ENCODE data around the gene SGCD. TPM values are rescaled to one million over a fixed set of nuclear protein-coding genes. Genes with fewer than 3 reads are reported as not detected.

SGCD gene
- total RNA-seq, 1 donor from 2014 or later, result 76.9 TPM

DNA sequence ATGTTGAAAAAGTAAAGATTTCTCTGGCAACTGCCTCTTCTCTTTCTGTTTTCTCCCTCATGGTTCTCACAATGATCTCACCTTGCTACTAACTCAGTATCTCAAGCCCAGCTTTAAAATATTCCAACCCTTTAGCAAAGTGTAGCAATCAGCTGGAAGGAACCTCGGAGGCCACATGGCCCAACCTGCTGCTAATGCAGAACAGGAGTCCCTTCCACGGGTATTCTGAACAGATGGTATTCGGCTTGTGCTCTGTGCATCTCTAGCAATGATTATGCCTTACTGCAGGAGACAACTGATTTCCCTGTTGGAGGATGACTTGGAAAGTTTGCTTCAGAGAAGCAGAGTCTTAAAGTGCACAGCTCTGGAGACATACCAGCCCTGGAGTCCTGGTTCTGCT is 371.4 kb downstream of the SGCD start:
- no peak for ATAC-seq
- intact Hi-C loops (cut with micrococcal nuclease), result no loop called here
- no peak for DNase-seq

DNA sequence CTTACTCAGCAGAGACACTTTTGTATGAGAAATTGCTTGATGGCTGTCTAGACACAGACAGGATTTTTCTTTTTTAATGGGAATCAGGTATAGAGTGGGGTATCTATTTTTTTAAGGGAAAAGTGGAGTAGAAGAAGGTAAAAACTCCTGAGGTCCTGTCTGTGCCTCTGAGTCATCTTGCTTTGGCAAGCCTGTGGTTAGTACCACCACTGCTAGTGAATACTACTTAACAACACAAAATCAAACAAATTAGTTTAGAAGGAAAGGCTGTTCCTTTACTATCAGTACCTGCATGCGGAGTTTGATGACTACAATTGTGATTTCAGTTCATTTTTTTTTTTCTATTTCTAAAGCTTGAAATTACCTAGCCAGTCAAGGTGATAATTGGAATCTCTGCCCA is 372.2 kb downstream of the SGCD start:
- DNase-seq, result no peak
- intact Hi-C loops (cut with micrococcal nuclease), result no loop called here
- ATAC-seq, result no peak

DNA sequence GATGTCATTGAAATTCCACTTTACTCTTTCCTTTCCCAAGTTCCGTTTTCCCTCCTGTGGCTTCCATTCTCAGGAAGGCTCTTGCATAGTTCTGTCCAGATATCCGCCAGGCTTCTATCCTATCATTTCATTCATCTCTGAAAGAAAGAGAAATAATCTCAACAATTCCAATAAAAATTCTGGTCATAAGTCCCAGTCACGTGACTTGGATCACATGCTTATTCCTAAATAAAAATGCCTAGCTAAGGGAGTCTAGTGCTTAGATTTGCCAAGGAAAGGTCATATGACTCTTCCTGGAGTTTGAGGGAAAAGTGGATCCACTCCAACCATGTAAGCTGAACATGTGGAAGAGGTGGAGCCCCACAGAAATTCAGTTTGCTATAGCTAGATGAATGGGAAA is 377.2 kb downstream of the SGCD start:
- intact Hi-C loops (cut with micrococcal nuclease), result no loop called here
- no peak for DNase-seq
- no peak for ATAC-seq

DNA sequence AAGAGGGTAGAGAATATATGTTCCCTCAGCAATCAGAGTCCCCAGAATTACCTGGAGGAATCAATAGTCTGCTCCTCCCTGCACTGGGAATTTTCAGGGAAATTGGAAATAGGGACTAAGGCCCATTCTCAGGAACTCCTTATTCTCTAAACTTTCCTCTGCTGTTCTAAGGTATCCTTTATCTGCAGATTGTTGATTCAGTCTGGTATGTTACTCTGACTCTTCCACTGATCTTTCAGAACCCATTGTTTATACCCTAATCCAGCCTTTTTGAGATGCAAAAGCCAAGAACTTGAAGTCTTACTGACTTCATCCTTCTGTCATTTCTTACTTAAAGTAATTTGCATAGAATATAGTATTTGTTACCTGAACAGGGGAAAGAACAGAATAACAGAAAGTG is 379.7 kb downstream of the SGCD start:
- intact Hi-C loops (cut with micrococcal nuclease), result no loop called here
- ATAC-seq, result no peak
- DNase-seq, result no peak

DNA sequence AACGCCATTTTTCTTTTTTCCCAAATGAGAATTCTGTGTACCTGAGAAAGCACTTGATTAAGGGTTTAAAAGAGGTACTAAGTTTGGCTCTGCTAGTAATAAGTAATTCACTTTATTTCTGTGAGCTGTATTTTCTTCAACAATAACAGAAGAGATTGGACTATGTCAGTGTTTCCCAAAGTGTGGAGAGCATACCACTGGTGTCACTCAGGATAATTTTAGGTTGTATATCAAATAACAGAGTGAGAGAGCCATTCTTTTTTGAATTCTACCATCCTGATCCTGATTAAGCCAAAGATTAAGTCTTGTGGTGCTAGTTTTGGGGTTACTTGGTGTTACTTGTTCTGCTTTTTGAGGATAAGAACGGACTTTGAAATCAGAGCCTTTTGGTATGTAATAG is 380.8 kb downstream of the SGCD start:
- DNase-seq, result no peak
- intact Hi-C loops (cut with micrococcal nuclease), result no loop called here
- peak; percentile 48 for ATAC-seq

DNA sequence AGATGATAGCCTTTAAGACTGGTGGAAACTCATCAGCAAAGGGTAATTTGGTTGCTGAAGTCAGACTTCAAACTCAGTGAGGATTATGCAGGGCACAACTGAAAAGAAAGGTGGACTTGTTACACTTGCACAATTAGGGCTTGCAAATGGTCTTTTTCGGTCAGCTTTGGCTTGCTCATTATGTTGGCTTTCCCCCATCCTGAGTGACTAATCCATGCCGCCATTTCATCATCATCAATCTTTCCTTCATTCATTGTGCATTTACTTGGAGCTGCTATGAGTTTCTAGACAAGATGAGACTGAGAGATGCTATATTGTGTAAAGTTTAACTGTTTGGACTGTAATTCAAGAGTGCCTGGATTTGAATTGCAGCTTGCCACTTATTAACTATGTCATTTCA is 388.3 kb downstream of the SGCD start:
- intact Hi-C loops (cut with micrococcal nuclease), result no loop called here
- no peak for DNase-seq
- no peak for ATAC-seq

DNA sequence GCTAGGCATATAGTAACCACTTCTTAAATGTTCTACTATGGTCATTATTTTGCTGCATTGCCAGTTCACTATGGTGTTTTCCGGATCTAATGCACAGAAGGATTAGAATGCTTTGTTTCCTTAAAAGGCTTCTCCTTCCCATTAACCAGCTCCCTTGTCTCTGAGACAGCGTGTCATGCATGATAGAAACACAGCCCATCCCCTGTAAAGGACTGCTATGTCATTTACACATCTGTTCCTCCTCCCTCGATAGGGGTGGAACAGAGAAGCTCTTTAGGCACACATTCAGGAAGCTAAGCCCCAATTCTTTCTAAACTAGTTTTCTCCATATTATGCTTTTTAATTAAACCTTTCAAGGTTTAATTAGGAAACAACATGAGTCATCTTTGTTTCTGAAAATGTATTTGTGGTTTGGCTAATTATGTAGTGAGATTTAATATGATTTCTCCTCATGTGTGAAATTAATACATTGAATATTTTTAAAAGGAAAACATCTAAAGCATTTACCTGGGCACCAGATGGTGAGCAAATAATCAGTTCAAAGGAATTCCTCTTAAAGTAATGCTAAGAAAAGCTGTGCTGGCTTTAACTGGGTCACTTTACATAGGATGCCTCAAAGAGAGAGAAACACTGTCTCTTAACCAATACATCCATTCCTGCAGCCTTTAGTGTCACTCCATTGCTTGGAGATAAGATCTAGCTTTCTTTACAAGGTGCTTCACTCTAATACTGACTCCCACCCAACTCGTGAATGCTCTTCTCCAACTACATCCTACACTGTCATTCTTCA is 389.8 kb downstream of the SGCD start:
- ATAC-seq (no peak), DNase-seq (no peak)
- intact Hi-C loops (cut with micrococcal nuclease), result no loop called here

DNA sequence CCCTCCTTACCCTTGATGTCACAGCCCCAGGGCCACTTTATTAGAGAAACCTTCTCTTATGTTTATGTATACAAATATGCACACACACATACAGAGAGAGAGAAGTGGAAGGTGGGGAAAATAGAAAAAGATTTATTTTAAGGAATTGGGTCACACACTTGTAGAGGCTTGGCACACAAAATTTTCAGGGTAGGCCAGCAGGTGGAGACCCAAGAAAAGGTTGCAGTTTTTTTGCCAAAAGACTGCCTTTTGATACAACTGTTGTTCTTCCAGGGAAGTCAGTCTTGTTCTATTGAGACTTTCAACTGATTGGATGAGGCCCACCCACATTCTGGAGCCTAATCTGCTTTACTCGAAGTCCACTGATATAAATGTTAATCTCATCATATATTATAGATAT is 392.0 kb downstream of the SGCD start:
- intact Hi-C loops (cut with micrococcal nuclease), result no loop called here
- DNase-seq (no peak), ATAC-seq (no peak)

DNA sequence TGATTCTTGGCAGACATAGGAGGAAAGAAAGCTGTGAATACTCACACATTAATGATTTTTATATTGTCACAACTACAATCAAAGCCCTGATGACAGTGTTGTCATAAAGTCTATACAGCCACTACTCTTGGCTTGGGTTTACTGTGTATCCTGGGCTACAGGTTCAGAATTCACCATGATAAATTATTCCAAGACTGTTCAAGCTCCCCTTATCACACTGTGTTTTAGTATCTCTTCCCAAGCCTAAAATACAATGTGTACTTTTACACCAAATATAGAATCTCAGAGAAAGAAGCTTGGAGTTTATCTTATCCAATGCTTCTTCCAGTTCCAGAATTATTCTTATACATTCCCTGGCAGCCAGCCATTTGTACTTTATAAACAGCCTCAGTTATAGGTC is 395.4 kb downstream of the SGCD start:
- ATAC-seq, result peak; percentile 74
- intact Hi-C loops (cut with micrococcal nuclease), result no loop called here

DNA sequence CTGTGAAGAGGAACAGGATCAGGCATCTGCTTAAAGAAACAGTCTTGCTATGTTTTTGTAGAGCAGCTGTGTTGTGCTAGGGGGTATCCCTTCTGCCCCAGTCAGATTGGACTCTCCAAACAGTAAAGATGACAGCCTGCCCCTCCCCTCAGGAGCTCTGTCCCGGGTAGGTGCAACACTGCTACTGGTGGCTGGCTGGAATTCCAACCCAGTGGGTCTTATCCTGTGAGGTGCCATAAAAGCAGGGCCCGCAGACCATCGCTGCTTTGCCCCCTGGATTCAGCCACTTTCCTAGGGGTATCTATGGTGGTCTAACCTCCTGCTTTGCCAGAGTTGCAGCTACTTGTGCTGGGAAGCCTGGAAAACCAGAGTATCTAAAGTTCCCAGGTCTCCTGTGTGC is 408.5 kb downstream of the SGCD start:
- DNase-seq, result no peak
- no peak for ATAC-seq
- intact Hi-C loops (cut with micrococcal nuclease), result no loop called here

More for the DNA sequence above, 395.4 kb downstream of the SGCD start:
- DNase-seq, result no peak

DNA sequence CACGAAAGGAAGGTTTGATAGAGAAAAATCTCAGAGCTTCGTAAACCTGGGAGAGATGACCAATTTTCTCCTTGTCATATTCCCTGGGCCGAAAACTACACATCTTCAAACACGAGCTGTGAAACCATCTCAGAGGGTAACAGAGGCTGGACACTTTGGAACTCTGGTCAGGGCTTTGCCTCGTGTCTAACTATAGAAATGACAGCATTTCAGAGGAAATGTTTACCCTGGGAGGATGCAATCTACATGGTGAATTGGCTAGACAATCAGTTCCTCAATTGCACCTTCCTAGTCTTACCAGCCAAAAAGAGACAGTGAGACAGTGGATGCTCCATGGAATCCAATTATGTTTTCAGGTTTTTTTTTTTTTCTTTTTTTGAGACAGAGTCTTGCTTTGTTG is 414.6 kb downstream of the SGCD start:
- no peak for ATAC-seq
- DNase-seq, result no peak
- intact Hi-C loops (cut with micrococcal nuclease), result no loop called here

DNA sequence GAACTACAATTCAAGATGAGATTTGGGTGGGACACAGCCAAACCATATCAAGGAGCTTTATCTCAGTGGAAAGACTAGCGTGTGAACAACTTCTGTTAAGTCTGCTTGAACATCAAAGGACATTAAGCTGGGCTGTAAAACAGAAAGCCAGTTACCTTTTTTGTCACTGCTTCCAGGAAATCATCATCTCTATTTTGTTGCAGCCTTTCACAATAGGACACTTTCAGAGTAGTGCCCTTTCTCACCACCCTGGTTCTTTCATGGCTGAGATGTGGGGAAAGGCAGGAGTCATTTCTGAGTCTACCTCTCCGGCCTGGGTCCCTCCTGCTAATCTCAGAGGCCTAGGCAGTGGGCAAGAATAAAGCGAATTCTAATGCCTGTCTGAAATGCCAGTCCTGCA is 426.9 kb downstream of the SGCD start:
- DNase-seq (no peak), ATAC-seq (no peak)
- intact Hi-C loops (cut with micrococcal nuclease), result no loop called here

DNA sequence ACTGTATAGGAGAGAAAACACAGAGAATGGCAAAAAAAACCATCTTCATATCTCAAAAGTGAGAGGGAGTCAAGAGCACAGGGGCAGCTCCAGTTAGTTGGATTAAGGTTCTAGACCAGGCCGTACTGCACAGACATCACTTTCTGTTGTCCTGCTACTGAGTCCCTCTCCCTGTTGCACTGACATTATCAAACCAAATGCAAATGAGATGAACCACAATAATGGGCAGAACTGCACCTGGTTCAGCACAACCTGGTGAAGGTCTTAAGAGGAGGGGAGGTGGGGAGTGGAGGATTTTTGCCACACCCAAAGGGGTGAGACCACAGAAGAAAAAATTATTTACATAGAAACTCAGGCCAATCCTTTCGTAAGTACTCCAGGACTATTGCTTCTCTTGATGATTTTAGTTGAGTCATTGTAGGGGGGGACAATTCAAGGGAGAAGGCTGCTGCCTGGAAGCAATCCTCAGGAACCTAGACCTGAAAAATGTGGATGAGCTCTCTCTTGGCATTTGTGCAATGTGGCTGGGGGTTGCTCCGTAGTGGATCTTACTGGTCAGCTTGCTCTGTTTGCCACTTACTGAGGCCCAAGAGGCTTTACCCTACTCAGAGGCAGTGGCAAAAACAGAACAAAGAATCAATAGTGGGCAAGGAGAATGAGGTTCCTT is 428.6 kb downstream of the SGCD start:
- ATAC-seq (no peak), DNase-seq (no peak)
- intact Hi-C loops (cut with micrococcal nuclease), result no loop called here

DNA sequence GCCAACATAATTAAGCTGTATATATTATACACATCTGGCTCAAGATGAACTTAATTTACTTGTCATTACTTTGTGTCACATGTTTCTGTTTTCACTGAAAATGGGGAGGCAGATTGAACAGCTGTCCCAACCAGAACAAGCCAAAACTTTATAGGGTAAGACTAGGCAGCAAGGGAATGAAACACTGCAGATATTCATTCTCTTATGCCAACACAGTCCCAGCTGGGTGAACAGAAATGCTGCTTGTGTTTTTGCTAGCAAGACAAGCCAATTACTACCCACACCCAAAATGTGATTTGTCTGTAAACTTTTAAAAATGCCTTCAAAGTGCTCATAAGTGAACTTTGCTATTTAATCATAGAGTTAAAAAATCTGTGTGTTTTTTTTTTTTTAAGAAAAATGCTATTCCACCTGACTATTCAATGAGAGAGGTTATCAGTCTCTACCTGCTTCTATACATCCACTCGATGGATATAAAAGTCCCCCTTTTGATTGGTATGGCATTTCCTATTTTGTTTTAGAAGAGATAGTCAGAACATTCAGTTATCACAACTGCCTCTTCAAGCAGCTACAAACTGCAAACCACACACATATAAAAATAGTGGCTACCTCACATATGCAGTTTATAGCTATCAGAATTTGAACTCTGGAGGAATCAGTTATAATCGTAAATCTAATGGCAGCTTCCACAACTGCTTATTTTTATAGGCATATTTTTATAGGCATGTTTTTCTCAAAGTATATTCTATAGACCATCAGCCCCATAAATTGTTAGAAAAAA is 431.2 kb downstream of the SGCD start:
- DNase-seq (no peak), ATAC-seq (peak; percentile 74)
- intact Hi-C loops (cut with micrococcal nuclease), result no loop called here

DNA sequence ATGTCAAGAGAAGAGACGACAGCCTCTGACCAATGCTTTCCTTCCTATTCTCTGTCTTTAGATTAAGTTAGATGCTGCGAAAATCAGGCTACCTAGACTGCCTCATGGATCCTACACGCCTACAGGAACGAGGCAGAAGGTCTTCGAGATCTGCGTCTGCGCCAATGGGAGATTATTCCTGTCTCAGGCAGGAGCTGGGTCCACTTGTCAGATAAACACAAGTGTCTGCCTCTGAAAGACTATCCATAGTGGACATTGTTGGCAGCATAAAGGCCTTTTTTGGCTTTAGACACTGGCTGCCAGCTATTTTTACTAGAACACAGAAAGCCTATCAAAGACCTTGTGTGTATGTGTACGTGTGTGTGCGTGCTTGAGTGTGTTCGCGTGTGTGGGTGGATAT is 432.2 kb downstream of the SGCD start:
- ATAC-seq (peak; percentile 90), DNase-seq (peak; percentile 33)
- intact Hi-C loops (cut with micrococcal nuclease), result no loop called here

DNA sequence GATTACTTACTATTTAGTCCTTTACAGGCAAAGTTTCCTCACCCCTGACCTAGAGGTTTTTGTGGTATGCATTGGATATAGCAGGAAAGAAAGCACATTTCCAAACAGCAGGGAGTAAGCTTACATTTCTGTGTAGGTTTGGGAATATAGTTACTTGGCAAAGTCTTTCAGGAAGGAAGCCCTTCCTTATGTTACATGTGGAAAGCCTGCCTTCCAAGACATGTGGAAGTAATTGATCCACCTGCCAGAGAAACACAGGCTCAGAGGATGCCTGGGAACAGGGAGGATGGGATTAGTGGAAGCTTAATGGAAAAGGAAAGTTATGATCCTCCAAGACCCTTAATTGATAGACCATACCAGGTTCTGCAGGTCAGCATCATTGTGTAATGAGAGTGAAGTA is 435.8 kb downstream of the SGCD start:
- intact Hi-C loops (cut with micrococcal nuclease), result no loop called here
- DNase-seq (no peak), ATAC-seq (no peak)

DNA sequence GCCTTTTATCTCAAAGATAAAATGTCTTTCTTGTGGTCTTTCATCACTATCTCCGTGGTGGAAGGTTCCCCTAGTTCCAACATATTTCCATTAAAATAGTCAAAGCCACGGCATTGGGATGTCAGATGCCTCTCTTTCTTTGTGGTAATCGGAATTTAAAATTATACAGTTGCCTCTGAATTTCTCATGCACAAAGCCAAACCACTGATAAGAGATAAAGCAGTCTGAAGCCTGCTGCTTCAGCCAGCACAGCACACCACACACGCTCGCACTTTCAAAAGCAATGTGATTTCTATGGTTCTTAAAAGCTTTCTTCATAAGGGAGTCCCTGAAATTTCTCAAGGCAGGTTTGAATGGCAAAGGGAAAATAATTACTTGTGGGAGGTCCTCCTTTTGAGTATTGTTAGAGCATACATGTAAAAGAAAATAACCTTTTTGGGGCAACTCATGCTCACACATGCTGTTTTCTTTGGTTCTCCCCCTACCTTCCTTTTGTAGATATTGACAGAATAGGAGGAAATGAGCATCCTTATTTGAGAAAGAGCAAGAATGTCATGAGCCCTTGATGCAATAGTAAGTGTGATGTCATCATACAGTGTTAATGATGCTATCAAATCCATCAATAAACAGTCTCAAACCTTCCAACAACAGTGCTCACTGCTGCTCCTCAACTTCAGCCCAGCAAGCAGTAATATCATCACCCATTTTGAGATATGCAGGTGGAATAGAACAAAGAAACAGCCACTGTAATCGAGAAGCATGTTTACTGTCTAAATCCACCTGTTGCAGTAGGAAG is 437.4 kb downstream of the SGCD start:
- DNase-seq (no peak), ATAC-seq (no peak)
- intact Hi-C loops (cut with micrococcal nuclease), result no loop called here

DNA sequence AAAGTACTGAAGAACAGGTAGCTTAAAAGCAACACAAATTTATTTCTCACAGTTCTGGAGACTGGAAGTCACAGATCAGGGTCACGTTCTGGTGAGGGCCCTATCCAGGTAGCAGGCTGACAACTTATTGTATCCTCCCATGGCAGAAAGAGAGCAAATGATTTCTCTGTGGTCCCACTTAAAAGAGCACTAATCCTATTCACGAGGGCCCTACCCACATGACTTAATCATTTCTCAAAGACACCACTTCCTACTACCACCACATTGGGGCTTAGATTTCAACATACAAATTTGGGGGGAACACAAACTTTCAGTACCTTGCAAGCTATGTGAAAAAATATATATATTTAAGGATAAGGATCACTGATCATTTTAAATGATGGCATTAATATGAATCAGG is 447.3 kb downstream of the SGCD start:
- intact Hi-C loops (cut with micrococcal nuclease), result no loop called here
- no peak for ATAC-seq
- DNase-seq, result no peak

DNA sequence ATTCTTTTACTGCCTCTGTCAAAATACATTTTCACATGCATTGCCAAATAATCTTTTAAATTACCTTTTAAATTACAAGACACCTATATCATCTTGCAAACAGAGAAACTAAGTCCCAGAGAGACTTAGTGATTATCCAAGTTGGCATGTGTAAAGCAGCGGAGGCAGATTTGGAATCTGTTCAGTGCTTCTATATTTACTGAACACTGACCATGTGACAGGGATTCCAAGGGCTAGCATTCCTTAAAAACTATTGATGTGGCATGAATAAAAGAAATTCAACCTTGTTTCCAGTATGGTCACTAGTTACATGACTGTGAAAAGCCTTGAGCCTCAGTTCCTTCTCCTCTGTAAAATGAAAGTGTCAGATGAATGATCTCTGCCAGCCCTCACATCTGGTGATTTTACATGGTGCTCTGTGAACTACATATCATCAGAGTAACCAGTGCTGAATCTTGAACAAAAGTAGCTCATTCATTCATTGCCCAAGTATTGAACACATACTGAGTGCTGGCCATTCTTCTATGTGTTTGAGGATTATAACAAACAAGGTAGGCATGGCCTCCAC is 451.3 kb downstream of the SGCD start:
- intact Hi-C loops (cut with micrococcal nuclease), result no loop called here
- DNase-seq, result no peak
- ATAC-seq, result peak; percentile 27

Data from left ventricle myocardium superior (tissue), 1 donor.